SH-SY5Y (cell line): ENCODE data around the gene SLC16A5.

Source experiments
- GATA2 ChIP-seq: IDR thresholded peaks from 2 replicates; pipeline ENCODE4 v1.6.1; 2011; ENCODE audit warnings: mild to moderate bottlenecking, low read depth, low read length
- GATA3 ChIP-seq: IDR thresholded peaks from 2 replicates; pipeline ENCODE4 v1.6.1; 2011; ENCODE audit warnings: low read depth, mild to moderate bottlenecking, low read length, moderate library complexity

Gene SLC16A5

DNA sequence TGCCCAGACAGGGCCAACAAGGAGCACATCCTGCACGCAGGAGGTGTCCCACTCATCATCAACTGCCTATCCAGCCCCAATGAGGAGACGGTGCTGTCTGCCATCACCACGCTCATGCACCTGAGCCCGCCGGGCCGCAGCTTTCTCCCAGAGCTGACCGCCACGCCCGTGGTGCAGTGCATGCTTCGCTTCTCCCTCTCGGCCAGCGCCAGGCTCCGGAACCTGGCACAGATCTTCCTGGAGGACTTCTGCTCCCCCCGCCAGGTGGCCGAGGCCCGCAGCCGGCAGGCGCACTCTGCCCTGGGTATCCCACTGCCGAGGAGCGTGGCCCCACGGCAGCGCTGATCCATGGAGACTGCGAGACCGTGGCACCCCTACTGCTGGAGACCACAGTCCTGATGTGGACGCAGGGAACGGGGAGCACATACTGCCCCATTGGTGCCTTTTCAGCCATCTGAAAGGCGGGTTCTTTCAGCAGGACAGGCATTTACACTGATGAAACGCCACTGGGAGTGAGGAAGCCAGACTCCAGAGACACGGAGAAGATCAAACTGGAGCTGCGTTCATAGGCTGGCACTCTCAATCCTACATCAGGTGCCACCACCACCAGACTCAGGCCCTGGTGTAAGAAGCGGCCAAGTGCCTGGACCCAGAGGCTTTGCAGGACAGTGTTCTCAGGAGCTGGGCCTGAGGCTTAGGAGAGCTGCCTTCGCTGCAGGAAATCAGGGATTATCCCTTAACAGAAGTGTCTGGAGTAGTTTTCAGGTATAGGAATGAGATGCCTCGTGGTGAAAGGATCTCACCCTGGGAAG lies 41.1 kb downstream of the SLC16A5 start:
- no peak for TF ChIP-seq GATA2
- TF ChIP-seq GATA3, result no peak

DNA sequence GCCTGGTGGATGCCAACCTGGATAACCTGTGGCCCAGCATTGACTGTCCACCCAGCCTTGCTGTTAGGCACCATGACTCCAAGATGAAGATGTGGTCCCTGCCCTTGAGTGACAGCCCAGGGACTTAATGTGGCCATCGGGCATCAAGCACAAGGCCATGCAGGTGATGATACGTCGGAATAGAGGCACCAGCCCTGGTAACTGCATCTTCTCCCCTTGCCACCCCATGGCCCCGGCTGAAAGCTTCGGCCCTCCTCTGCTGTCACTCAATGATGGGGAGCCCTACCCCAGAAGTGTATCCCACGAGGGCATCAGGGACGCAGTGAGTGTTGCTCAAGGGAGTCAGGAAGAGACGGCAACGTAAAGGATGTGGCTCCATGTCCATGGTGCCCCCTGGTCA lies 41.8 kb downstream of the SLC16A5 start:
- TF ChIP-seq GATA2, result no peak
- TF ChIP-seq GATA3, result no peak

DNA sequence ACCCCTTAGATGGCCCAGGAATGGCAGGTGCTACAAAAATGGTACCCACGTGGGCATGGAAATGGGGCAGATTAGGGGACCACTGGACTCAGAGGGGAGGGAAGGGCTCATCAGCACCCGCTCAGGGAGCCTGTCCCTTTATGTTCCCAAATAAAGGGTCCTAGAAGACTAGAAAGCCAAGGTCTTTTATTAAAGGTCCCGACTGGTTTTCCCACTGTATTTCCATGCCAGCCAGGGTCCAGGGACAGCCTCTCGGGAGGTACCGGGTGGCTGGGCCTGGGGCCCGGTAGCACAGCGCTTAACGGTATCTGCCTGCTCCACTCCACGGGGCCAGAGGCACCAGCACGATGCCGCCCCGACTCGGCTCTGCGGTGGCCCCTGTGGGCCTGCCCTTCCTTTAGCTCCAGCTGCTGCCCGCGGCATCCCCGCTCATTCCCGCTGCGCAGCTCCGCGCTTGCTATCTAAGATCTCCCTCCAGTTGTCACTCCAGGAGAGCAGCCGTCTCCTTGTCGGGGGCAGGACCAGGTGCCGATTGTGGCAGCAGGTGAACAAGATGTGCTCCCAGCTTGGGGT lies 42.4 kb downstream of the SLC16A5 start:
- TF ChIP-seq GATA3 (no peak), GATA2 (peak; percentile 58)

DNA sequence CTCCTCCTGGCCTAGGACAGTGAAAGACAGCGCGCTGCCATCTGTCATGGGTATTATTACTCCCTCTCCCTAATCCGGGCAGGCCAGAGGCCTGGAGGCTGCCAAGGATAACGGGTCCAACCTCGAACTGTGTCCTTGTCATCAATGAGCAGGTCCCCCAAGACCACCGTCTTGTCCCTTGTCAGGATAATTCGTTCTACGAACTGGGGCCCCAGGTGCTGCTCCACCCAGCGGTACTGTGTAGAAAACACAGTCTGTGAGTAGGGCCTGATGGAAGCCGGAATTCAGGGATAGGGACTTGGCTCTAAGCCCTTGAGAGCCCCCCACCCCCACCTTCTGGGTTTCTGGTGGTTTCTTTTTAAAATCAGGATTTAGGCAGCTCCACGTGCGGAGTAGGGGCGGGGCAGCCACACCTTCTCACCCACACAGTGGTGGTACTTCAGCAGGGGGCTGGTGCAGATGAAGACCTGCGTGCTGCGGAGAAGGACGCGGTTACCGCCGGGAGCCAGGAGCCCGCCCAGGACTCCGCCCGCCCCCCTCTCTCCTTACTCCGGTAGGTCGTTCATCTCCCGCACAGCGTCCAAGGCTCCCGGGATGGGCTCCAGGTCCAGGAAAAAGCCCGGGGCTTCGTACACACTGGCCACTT lies 43.0 kb downstream of the SLC16A5 start:
- no peak for TF ChIP-seq GATA2
- no peak for TF ChIP-seq GATA3

DNA sequence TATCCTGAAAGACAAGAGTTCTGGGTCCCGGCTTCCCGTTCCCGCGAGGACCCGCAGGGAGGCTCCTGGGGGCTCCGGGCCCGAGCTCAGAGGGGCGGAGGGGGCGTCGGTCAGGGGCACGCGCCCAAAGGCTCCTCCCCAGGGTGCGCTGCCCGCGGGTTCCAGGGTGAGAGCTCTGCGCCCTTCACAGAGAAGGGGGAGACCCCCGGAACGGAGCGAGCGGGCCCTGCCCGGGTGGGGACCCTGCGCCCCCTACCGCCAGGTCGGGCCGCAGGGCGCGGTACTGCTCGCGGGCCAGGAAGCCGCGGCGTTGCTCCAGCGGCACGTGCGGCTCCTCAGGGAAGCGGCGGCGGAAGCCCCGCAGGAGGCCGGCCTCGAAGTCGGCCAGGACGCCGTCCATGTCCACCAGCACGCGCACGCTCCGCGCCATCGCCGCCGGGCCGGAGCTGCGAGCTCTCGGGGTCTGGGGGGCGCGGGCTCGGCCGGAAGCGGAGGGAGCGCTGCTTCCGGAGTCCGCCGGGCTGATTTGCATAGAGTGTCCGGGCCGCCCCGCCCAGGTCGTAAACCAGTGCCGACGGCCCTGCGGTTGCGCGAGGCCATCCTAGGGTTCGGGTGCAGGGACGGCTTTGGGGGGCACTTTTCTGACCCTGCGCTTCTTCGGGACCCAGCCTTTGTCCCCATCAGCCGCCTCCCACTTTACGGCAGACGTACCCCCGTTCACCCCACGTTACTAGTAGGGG lies 43.7 kb downstream of the SLC16A5 start, which contains the start of gene NT5C:
NT5C (minus strand) TSS at position 465 of the 740 bp plus-strand sequence; CDS start at position 430, 35 bp downstream.
- TF ChIP-seq GATA3 (no peak), GATA2 (no peak)

DNA sequence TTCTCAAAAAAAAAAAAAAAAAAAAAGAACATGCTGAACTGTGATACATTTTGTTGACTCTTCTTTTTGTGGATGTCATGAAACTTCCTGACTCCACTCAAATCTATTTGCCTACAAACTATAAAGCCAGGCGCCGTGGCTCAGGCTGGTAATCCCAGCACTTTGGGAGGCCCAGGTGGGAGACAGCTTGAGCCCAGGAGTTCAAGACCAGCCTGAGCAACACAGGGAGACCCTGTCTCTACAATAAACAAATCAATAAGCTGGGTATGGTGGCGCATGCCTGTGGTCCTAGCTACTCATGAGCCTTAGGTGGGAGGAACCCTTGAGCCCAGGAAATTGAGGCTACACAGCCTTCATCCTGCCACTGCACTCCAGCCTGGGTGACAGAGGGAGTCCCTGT lies 45.2 kb downstream of the SLC16A5 start:
- TF ChIP-seq GATA2, result no peak
- TF ChIP-seq GATA3, result no peak

DNA sequence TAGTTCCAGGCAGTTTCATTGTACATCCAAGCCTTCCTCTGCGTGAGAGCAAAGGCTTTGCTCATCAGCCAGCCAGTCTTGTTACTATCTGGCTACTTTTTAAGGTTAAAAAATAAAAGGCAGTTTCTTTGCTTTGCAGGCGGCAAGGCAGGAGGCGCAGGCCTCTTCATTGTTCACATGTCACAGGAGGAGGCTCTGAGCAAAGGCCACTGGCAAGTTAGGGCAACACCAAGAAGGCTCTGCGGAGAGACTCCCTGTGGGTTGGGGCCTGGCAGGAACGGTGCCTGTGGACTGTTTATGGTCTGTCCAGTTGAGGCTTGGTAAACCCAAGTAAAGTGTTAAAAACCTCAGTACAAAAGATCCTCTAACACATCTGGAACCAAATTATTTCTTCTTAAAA lies 47.7 kb downstream of the SLC16A5 start:
- TF ChIP-seq GATA3 (no peak), GATA2 (no peak)

DNA sequence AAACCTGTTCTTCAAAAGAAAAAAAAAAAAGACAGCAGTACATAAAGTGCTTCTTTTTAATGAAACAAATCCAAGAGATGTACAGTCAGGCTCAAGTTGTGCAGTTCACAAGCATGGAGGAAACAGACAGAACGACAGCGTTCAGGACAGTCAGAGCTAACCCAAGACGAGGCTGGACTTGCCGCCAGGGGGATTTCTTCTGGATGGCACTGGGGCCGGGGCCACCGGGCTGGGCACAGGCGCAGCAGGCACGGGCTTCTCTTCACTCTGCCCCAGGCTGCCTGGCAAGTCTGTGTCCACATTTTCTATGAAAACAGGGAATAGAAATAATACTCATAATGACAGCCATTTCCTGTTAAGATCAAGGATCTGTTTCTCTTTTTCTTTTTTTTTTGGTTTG lies 48.2 kb downstream of the SLC16A5 start:
- TF ChIP-seq GATA2, result no peak
- no peak for TF ChIP-seq GATA3

DNA sequence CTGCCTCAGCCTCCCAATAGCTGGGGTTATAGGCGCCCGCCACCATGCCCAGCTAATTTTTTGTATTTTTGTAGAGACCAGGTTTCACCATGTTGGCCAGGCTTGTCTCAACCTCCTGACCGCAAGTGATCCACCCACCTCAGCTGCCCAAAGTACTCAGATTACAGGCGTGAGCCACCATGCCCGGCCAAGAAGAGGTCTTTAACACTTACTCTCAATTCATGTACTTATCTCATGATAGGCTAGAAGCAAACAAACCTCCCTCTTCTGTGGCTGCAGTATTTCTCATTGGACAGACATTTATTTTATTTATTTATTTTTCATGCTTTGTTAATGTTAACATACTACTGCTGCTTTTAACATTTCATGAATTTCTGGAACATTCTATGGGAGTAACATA lies 50.8 kb downstream of the SLC16A5 start:
- no peak for TF ChIP-seq GATA3
- no peak for TF ChIP-seq GATA2

DNA sequence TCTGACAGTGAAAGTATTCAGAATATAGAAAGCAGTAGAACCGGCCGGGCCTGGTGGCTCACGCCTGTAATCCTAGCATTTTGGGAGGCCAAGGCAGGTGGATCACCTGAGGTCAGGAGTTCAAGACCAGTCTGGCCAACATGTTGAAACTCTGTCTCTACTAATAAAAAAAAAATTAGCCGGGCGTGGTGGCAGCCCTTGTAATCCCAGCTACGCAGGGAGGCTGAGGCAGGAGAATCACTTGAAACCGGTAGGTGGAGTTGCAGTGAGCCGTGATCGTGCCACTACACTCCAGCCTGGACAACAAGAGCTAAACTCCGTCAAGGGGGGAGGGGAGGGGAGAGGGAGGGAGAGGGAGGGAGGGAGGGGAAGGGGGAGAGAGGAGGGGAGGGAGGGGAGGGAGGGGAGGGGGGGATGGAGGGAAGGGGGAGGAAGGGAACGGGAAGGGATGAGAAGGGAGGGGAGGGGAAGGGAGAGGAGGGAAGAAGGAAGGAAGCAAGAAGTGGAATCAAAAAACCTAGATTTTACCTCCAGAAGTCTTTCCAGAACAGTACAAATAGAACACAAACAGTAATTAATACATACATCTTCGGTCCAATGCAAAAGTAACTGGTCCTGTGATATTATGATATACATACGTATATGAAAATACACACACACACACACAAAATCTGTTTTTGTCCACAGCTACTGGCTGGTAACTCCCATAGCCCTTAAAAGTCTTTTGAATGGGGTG lies 54.6 kb downstream of the SLC16A5 start:
- TF ChIP-seq GATA3, result no peak
- no peak for TF ChIP-seq GATA2

DNA sequence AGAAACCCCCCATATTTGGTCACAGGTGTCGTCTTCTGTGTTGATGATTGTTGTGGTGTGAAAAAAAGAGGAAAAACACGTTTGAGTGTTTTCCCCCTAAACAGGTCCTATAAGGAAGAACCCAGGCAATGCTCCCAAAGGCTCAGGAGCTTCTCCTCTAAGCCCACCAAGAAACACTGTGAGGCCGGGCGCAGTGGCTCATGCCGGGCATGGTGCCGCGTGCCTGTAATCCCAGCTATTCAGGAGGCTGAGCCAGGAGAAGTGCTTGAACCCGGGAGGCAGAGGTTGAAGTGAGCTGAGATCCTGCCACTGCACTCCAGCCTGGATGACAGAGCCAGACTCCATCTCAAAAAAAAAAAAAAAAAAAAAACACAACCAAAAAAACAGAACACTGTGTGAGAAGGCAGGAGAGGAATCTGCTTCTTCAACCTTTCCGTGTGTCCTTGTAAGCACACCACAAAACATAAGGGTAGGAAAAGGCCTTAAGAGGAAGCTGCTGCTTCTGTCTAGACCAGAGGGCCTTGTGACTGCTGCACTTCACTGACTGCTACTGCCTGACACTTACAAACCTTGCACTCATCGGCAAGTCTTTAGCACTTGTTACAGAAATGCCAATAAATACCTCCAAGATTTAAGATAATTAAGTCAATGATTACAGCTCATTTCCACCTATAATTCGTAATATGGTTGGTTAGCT lies 57.2 kb downstream of the SLC16A5 start:
- TF ChIP-seq GATA3 (no peak), GATA2 (no peak)

DNA sequence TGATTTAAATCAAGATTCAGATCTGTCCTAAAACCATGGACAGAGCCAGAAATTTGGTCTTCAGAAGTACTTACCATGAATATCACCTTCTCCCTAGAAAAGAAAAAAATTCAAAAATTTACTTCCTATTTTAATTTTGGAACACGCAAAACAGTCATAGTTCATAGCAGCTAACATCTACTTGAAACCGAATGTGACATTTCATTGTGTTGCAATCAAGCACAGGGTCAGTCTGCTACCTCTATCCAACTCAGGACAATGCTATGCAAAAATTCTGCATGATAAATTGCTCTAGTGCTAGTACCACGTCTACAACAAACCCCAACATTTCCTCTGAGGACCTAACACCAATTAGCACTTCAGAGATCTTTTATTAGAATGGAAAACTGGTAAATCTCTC lies 58.8 kb downstream of the SLC16A5 start:
- TF ChIP-seq GATA3, result no peak
- TF ChIP-seq GATA2, result no peak
